ENCODE measurements around the gene GGCX. TPM values are rescaled to one million over a fixed set of nuclear protein-coding genes. Genes with fewer than 3 reads are reported as not detected.

The GGCX gene
- total and polyA plus RNA-seq, 2 of the 13 experiments (the other 11 are each of a cell fraction or from before 2014, with no cell fraction given) = 72.5 to 103 TPM

GRCh38 chr2:85539361-85540132 is 21.7 kb downstream of the GGCX start (continued):
- TF ChIP-seq ZNF234 (CRISPR knock-in tag; conservative IDR thresholded peaks at IDR 0.05) (no peak), ASH2L (IDR thresholded peaks at IDR 0.05; ENCODE audit: insufficient read length, low read depth, low read length) (no peak), TBX2 (CRISPR knock-in tag; IDR thresholded peaks at IDR 0.05; ENCODE audit: borderline replicate concordance) (peak; percentile 33; the same call in 1 of the 2 replicates), ZBTB8A (CRISPR knock-in tag; IDR thresholded peaks at IDR 0.05; ENCODE audit: borderline replicate concordance, low read depth) (peak; percentile 51; the same call in 1 of the 2 replicates), ZNF891 (CRISPR knock-in tag; IDR thresholded peaks at IDR 0.05) (no peak), ZNF484 (CRISPR knock-in tag; IDR thresholded peaks at IDR 0.05; ENCODE audit: borderline replicate concordance, low read depth) (peak; percentile 80; the same call in 1 of the 2 replicates), RCOR2 (CRISPR knock-in tag; IDR thresholded peaks at IDR 0.05) (peak; percentile 49; the same call in 1 of the 2 replicates), MEIS1 (CRISPR knock-in tag; IDR thresholded peaks at IDR 0.05; ENCODE audit: borderline replicate concordance) (peak; percentile 87), MNT (IDR thresholded peaks at IDR 0.05) (peak; percentile 92), ZNF709 (CRISPR knock-in tag; IDR thresholded peaks at IDR 0.05) (peak; percentile 50), HOXD1 (CRISPR knock-in tag; IDR thresholded peaks at IDR 0.05) (no peak), ZNF17 (CRISPR knock-in tag; IDR thresholded peaks at IDR 0.05) (0 out of 2 replicates have a peak, but pooled peaks have one; percentile 59), DPF2 (CRISPR knock-in tag; IDR thresholded peaks at IDR 0.05; ENCODE audit: borderline replicate concordance, low read depth) (no peak), SP140L (CRISPR knock-in tag; IDR thresholded peaks at IDR 0.05; ENCODE audit: borderline replicate concordance) (no peak)
- TF ChIP-seq, protein P1, sequence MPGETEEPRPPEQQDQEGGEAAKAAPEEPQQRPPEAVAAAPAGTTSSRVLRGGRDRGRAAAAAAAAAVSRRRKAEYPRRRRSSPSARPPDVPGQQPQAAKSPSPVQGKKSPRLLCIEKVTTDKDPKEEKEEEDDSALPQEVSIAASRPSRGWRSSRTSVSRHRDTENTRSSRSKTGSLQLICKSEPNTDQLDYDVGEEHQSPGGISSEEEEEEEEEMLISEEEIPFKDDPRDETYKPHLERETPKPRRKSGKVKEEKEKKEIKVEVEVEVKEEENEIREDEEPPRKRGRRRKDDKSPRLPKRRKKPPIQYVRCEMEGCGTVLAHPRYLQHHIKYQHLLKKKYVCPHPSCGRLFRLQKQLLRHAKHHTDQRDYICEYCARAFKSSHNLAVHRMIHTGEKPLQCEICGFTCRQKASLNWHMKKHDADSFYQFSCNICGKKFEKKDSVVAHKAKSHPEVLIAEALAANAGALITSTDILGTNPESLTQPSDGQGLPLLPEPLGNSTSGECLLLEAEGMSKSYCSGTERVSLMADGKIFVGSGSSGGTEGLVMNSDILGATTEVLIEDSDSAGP (CRISPR knock-in tag; IDR thresholded peaks at IDR 0.05; ENCODE audit: borderline replicate concordance) = 0 out of 2 replicates have a peak, but pooled peaks have one; percentile 42
- TF ChIP-seq, protein P2, sequence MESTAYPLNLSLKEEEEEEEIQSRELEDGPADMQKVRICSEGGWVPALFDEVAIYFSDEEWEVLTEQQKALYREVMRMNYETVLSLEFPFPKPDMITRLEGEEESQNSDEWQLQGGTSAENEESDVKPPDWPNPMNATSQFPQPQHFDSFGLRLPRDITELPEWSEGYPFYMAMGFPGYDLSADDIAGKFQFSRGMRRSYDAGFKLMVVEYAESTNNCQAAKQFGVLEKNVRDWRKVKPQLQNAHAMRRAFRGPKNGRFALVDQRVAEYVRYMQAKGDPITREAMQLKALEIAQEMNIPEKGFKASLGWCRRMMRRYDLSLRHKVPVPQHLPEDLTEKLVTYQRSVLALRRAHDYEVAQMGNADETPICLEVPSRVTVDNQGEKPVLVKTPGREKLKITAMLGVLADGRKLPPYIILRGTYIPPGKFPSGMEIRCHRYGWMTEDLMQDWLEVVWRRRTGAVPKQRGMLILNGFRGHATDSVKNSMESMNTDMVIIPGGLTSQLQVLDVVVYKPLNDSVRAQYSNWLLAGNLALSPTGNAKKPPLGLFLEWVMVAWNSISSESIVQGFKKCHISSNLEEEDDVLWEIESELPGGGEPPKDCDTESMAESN (CRISPR knock-in tag; conservative IDR thresholded peaks at IDR 0.05) = no peak
- TF ChIP-seq, protein P3, sequence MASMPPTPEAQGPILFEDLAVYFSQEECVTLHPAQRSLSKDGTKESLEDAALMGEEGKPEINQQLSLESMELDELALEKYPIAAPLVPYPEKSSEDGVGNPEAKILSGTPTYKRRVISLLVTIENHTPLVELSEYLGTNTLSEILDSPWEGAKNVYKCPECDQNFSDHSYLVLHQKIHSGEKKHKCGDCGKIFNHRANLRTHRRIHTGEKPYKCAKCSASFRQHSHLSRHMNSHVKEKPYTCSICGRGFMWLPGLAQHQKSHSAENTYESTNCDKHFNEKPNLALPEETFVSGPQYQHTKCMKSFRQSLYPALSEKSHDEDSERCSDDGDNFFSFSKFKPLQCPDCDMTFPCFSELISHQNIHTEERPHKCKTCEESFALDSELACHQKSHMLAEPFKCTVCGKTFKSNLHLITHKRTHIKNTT (CRISPR knock-in tag; IDR thresholded peaks at IDR 0.05) = no peak
- TF ChIP-seq, protein P4, sequence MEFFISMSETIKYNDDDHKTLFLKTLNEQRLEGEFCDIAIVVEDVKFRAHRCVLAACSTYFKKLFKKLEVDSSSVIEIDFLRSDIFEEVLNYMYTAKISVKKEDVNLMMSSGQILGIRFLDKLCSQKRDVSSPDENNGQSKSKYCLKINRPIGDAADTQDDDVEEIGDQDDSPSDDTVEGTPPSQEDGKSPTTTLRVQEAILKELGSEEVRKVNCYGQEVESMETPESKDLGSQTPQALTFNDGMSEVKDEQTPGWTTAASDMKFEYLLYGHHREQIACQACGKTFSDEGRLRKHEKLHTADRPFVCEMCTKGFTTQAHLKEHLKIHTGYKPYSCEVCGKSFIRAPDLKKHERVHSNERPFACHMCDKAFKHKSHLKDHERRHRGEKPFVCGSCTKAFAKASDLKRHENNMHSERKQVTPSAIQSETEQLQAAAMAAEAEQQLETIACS (CRISPR knock-in tag; IDR thresholded peaks at IDR 0.05) = peak; percentile 92
- TF ChIP-seq, protein P5, sequence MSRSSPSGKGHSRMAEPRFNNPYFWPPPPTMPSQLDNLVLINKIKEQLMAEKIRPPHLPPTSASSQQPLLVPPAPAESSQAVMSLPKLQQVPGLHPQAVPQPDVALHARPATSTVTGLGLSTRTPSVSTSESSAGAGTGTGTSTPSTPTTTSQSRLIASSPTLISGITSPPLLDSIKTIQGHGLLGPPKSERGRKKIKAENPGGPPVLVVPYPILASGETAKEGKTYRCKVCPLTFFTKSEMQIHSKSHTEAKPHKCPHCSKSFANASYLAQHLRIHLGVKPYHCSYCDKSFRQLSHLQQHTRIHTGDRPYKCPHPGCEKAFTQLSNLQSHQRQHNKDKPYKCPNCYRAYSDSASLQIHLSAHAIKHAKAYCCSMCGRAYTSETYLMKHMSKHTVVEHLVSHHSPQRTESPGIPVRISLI (CRISPR knock-in tag; IDR thresholded peaks at IDR 0.05; ENCODE audit: borderline replicate concordance) = no peak

Measured in HepG2 (cell line).